ENCODE measurements around the gene KLF15. TPM values are rescaled to one million over a fixed set of nuclear protein-coding genes. Genes with fewer than 3 reads are reported as not detected.

The KLF15 gene
- total RNA-seq, 1 donor from 2014 or later, result 3.3 TPM

DNA sequence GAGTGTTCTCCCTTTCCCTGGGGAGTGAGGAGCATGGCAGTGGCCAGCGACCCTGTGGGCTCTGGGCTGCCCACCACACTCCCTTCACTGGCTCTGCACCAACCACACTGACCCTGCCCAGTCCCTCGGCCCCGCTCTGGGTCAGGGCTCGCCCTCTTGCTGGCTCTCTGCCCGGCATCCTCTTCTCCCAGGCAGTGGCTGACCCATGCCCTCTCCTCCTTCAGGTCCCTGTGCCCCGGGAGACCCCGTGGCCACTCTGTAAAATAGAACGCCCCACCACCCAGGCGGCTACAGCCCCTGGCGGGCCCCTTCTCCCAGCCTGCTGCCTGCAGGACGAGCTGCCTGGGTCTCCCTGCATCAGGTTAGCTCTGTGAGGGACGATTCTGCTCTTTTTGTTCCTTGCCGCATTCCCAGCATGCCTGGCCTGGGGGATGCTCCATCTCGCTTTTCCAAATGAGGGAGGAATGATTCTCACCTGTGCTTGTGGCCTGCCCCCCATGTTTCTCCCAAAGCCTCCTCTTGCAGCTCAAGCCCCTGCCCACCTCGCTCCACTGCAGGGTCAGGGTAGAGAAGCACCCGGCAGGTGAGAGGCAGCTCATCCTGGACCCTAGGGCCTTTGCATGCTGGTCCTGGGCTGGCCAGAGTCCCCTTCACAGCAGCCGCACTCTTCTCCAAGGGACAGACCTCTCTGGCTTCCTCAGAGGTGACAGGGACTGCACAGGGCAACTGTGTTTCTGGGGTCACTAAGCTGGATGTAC lies 23.0 kb upstream of the KLF15 start:
- H3K79me2 ChIP-seq (ENCODE audit: low read depth), result no peaks in the 10 kb centered on the region
- no peaks in the 10 kb centered on the region for H3K36me3 ChIP-seq
- no peak overlapping the region for H3K9ac ChIP-seq
- H2AFZ ChIP-seq (replicated peaks), result peak overlapping the region; percentile 79
- no peaks in the 10 kb centered on the region for H3K9me3 ChIP-seq (ENCODE audit: low read depth)
- TF ChIP-seq, protein P1, sequence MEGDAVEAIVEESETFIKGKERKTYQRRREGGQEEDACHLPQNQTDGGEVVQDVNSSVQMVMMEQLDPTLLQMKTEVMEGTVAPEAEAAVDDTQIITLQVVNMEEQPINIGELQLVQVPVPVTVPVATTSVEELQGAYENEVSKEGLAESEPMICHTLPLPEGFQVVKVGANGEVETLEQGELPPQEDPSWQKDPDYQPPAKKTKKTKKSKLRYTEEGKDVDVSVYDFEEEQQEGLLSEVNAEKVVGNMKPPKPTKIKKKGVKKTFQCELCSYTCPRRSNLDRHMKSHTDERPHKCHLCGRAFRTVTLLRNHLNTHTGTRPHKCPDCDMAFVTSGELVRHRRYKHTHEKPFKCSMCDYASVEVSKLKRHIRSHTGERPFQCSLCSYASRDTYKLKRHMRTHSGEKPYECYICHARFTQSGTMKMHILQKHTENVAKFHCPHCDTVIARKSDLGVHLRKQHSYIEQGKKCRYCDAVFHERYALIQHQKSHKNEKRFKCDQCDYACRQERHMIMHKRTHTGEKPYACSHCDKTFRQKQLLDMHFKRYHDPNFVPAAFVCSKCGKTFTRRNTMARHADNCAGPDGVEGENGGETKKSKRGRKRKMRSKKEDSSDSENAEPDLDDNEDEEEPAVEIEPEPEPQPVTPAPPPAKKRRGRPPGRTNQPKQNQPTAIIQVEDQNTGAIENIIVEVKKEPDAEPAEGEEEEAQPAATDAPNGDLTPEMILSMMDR (IDR thresholded peaks at IDR 0.05), result no peak
- no peak overlapping the region for H3K27ac ChIP-seq
- H3K4me2 ChIP-seq, result no peak overlapping the region
- Mint-ChIP-seq H3K4me1 (peaks cover 13% of the 10 kb centered on the region), H3K27me3 (ENCODE audit: insufficient read depth, low read depth) (peaks cover 3% of the 10 kb centered on the region), H3K36me3 (no peaks in the 10 kb centered on the region), H3K27ac (no peak overlapping the region), H3K4me3 (peak overlapping the region; percentile 10), H3K9me3 (peaks cover 6% of the 10 kb centered on the region)
- no peaks in the 10 kb centered on the region for H3K27me3 ChIP-seq
- no peak for DNase-seq (ENCODE audit: low spot score)
- H3K4me1 ChIP-seq, result peaks cover 5% of the 10 kb centered on the region
- no peaks in the 10 kb centered on the region for H3F3A ChIP-seq (ENCODE audit: low read depth)
- H4K20me1 ChIP-seq (ENCODE audit: low read depth), result no peaks in the 10 kb centered on the region
- no peak overlapping the region for H3K4me3 ChIP-seq

DNA sequence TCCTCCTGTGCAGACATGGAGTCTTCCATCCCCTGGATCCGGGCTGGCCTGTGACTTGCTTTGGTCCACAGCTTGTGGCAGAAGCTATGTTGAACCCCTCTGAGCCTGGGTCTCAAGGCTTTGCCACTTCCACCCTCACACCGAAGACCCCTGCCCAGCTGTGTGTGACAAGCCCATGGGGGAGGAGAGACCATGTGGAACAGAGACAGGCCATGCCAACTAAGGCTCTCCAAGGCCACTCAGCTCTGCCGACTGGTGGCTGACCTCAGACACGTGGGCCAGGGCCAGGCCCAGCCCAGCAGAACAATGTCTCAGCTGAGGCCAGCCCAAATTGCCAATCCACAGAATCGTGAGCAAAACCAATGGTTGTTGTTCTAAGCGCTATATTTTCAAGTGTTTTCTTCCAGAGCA lies 21.1 kb upstream of the KLF15 start:
- H3K36me3 ChIP-seq, result no peaks in the 10 kb centered on the region
- no peaks in the 10 kb centered on the region for H3K27me3 ChIP-seq
- TF ChIP-seq, protein P1 (IDR thresholded peaks at IDR 0.05), result no peak
- TF ChIP-seq EZH2 (IDR thresholded peaks at IDR 0.05), result no peak
- H3K9ac ChIP-seq, result no peak overlapping the region
- H3K79me2 ChIP-seq (ENCODE audit: low read depth), result no peaks in the 10 kb centered on the region
- no peaks in the 10 kb centered on the region for H4K20me1 ChIP-seq (ENCODE audit: low read depth)
- no peak overlapping the region for H3K27ac ChIP-seq
- H3K36me3 Mint-ChIP-seq, result no peaks in the 10 kb centered on the region
- no peak overlapping the region for H3K4me3 ChIP-seq
- H3K4me3 Mint-ChIP-seq, result no peak overlapping the region
- H3K4me1 Mint-ChIP-seq, result peaks cover 15% of the 10 kb centered on the region
- H2AFZ ChIP-seq (replicated peaks), result no peak overlapping the region
- H3K4me2 ChIP-seq, result no peak overlapping the region
- no peaks in the 10 kb centered on the region for H3K9me3 ChIP-seq (ENCODE audit: low read depth)
- H3K9me3 Mint-ChIP-seq, result peaks cover 2% of the 10 kb centered on the region
- peaks cover 5% of the 10 kb centered on the region for H3K4me1 ChIP-seq
- no peaks in the 10 kb centered on the region for H3F3A ChIP-seq (ENCODE audit: low read depth)
- peaks cover 2% of the 10 kb centered on the region for H3K27me3 Mint-ChIP-seq (ENCODE audit: insufficient read depth, low read depth)
- no peak overlapping the region for H3K27ac Mint-ChIP-seq
- DNase-seq (ENCODE audit: low spot score), result no peak

DNA sequence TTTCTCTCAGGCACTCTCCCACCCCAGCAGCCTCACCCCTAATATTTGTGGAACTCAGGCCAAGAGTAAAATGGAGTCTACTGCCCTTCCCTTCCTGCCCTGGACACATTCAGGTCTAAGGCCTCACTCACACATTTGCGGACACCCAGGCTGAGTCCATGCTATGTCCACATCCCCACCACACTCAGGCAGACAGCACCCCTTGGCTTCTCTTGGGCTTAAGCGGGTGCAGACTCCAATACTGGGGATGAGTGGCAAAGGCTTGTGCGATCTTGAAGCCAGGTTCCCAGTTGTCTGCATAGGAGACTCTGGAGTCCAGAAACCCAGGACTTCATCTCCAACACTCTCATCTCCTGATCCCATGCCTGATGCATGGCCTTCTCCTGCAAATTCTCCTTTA lies 20.0 kb upstream of the KLF15 start:
- Histone ChIP-seq H3K27me3 (no peaks in the 10 kb centered on the region), H4K20me1 (ENCODE audit: low read depth) (no peaks in the 10 kb centered on the region), H3K9ac (no peak overlapping the region), H3F3A (ENCODE audit: low read depth) (no peaks in the 10 kb centered on the region), H3K4me3 (no peak overlapping the region), H3K9me3 (ENCODE audit: low read depth) (no peaks in the 10 kb centered on the region), H3K79me2 (ENCODE audit: low read depth) (no peaks in the 10 kb centered on the region), H3K4me1 (peaks cover 5% of the 10 kb centered on the region), H3K27ac (no peak overlapping the region), H3K4me2 (no peak overlapping the region), H3K36me3 (no peaks in the 10 kb centered on the region), H2AFZ (replicated peaks) (no peak overlapping the region)
- H3K27ac Mint-ChIP-seq, result no peak overlapping the region
- no peak overlapping the region for H3K4me3 Mint-ChIP-seq
- peaks cover 15% of the 10 kb centered on the region for H3K4me1 Mint-ChIP-seq
- H3K36me3 Mint-ChIP-seq, result no peaks in the 10 kb centered on the region
- H3K27me3 Mint-ChIP-seq (ENCODE audit: insufficient read depth, low read depth), result peaks cover 5% of the 10 kb centered on the region
- TF ChIP-seq, protein P1 (IDR thresholded peaks at IDR 0.05), result no peak
- TF ChIP-seq EZH2phosphoT487 (IDR thresholded peaks at IDR 0.05) (no peak), EZH2 (IDR thresholded peaks at IDR 0.05) (no peak)
- DNase-seq (ENCODE audit: low spot score), result no peak
- no peaks in the 10 kb centered on the region for H3K9me3 Mint-ChIP-seq

Measured in neural progenitor cell (in vitro differentiated cells).